Hepatocyte (in vitro differentiated cells): ENCODE data around the gene EML4.

Source experiments
- CTCF ChIP-seq: fragments of 200-600 bp; sonication (generic); IDR thresholded peaks from 2 replicates; pipeline ENCODE4 v1.5.1; 2016; ENCODE audit warnings: antibody characterized with exemption, mild to moderate bottlenecking; ENCODE audit not compliant: poor library complexity
- EZH2 ChIP-seq: fragments of 200-600 bp; sonication (generic); IDR thresholded peaks from 2 replicates; pipeline ENCODE4 v1.6.1; 2016; ENCODE audit warnings: antibody characterized with exemption, mild to moderate bottlenecking, borderline replicate concordance

- TF ChIP-seq CTCF (no peak), EZH2 (no peak)
Measured at GRCh38 chr2:42321452-42322064, 152.4 kb downstream of the EML4 start.
